A549 (cell line): ENCODE data around the gene TOMM40L. TPM values are rescaled to one million over a fixed set of nuclear protein-coding genes. Genes with fewer than 3 reads are reported as not detected.

ENCODE experiments used
- ATAC-seq, 2 experiments: fragments of 200-7000 bp in 1 of 2; fragments of >200 bp in 1 of 2; cut with Nextera tagmentation in 1 of 2; cut with Tn5 transposase in 1 of 2; 3 replicates each; pipeline versions ENCODE4 v1.8.0 to v1.9.1; 2018 to 2020; ENCODE audit warnings: mild to moderate bottlenecking in 1 of 2, moderate library complexity in 1 of 2
- CTCF ChIA-PET: fragments of 300-600 bp; sonication (Branson Sonifier 250); formaldehyde crosslinking; extraction: SDS; loops from one replicate; lab custom pipeline; 2021; ENCODE audit warnings: antibody characterized with exemption, inconsistent platforms; lab: Yijun Ruan, JAX
- POLR2A ChIA-PET: fragments of 350-600 bp; formaldehyde crosslinking; extraction: SDS; loops from one replicate; lab custom pipeline; 2021; ENCODE audit warnings: antibody characterized with exemption, inconsistent platforms; lab: Yijun Ruan, JAX
- DNase-seq, 2 experiments: peaks; one replicate each; pipeline versions ENCODE4 v3.0.0 to v3.0.0-alpha.2; 2011 to 2016; ENCODE audit warnings: low read depth in 1 of 2, low spot score in 1 of 2
- FAIRE-seq: peaks from 2 replicates; lab custom pipeline; 2011; peaks lifted over from hg19 to GRCh38; lab: Jason Lieb, UNC
- H3K27ac ChIP-seq, 2 experiments: fragments of >200 bp; sonication (Bioruptor Twin); formaldehyde crosslinking; 3 replicates each; pipeline ENCODE4 v1.5.1; 2016 to 2017
- H3K4me1 ChIP-seq: fragments of >200 bp; sonication (Bioruptor Twin); formaldehyde crosslinking; 3 replicates; pipeline ENCODE4 v1.6.1; 2016
- H3K4me2 ChIP-seq: fragments of >200 bp; sonication (Bioruptor Twin); formaldehyde crosslinking; 3 replicates; pipeline ENCODE4 v1.6.1; 2016
- H3K4me3 ChIP-seq: fragments of >200 bp; sonication (Bioruptor Twin); formaldehyde crosslinking; 3 replicates; pipeline ENCODE4 v1.5.1; 2016
- H3K9me3 ChIP-seq: fragments of >200 bp; sonication (Bioruptor Twin); formaldehyde crosslinking; 3 replicates; pipeline ENCODE4 v1.6.1; 2016
- CBX2 ChIP-seq: fragments of 200-600 bp; sonication (generic); IDR thresholded peaks from 2 replicates; pipeline ENCODE4 v1.6.1; 2016; ENCODE audit warnings: low read depth, mild to moderate bottlenecking, borderline replicate concordance
- CBX8 ChIP-seq: fragments of 200-600 bp; sonication (generic); IDR thresholded peaks from 2 replicates; pipeline ENCODE4 v1.6.1; 2016
- CHD4 ChIP-seq: fragments of 200-600 bp; sonication (generic); IDR thresholded peaks from 2 replicates; pipeline ENCODE4 v1.6.1; 2016; ENCODE audit warnings: antibody characterized with exemption, mild to moderate bottlenecking, borderline replicate concordance
- ESRRA ChIP-seq: fragments of 150-350 bp; IDR thresholded peaks from 2 replicates; pipeline ENCODE4 v1.6.1; 2014; ENCODE audit warnings: mild to moderate bottlenecking, low read length, borderline replicate concordance
- FOSB ChIP-seq: fragments of 250-450 bp; sonication (Bioruptor Pico); IDR thresholded peaks from 2 replicates; pipeline ENCODE4 v1.5.0; 2020; ENCODE audit warnings: mild to moderate bottlenecking, moderate library complexity
- FOXS1 ChIP-seq: fragments of 250-450 bp; sonication (Bioruptor Pico); IDR thresholded peaks from 2 replicates; pipeline ENCODE4 v1.5.0; 2020; ENCODE audit warnings: mild to moderate bottlenecking, moderate library complexity
- HDAC2 ChIP-seq: fragments of 200-600 bp; sonication (generic); IDR thresholded peaks from 2 replicates; pipeline ENCODE4 v1.6.1; 2016
- HOXA7 ChIP-seq: fragments of 250-450 bp; sonication (Bioruptor Pico); IDR thresholded peaks from 2 replicates; pipeline ENCODE4 v1.5.0; 2020; ENCODE audit warnings: mild to moderate bottlenecking, moderate library complexity
- HOXB13 ChIP-seq: fragments of 250-450 bp; sonication (Bioruptor Pico); IDR thresholded peaks from 2 replicates; pipeline ENCODE4 v1.5.0; 2020; ENCODE audit warnings: low read depth, mild to moderate bottlenecking, moderate library complexity
- HOXB5 ChIP-seq: fragments of 250-450 bp; sonication (Bioruptor Pico); IDR thresholded peaks from 2 replicates; pipeline ENCODE4 v1.5.0; 2020; ENCODE audit warnings: mild to moderate bottlenecking, moderate library complexity
- KDM1A ChIP-seq: fragments of 200-600 bp; sonication (generic); IDR thresholded peaks from 2 replicates; pipeline ENCODE4 v1.6.1; 2016; ENCODE audit warnings: low read depth, mild to moderate bottlenecking
- MAFK ChIP-seq: fragments of 450-650 bp; IDR thresholded peaks from 2 replicates; pipeline ENCODE4 v1.6.1; 2014; ENCODE audit not compliant: partially characterized antibody
- MYC ChIP-seq: IDR thresholded peaks from 2 replicates; pipeline ENCODE4 v1.6.1; 2012; ENCODE audit warnings: mild to moderate bottlenecking, inconsistent platforms, low read length, improper control_type of control experiment, borderline replicate concordance
- NFE2L2 ChIP-seq: fragments of 150-350 bp; conservative IDR thresholded peaks from 2 replicates; pipeline ENCODE4 v1.6.1; 2014; ENCODE audit warnings: low read length
- NR3C1 ChIP-seq: fragments of >200 bp; sonication (Bioruptor Twin); formaldehyde crosslinking; IDR thresholded peaks from 3 replicates; pipeline ENCODE4 v1.6.1; 2017
- PHF8 ChIP-seq: fragments of 200-600 bp; sonication (generic); IDR thresholded peaks from 2 replicates; pipeline ENCODE4 v1.6.1; 2016; ENCODE audit warnings: low read depth, mild to moderate bottlenecking, antibody characterized with exemption, moderate library complexity, borderline replicate concordance
- POLR2AphosphoS2 ChIP-seq: conservative IDR thresholded peaks from 2 replicates; pipeline ENCODE4 v1.6.1; 2012; ENCODE audit warnings: low read length, improper control_type of control experiment, inconsistent platforms
- RARB ChIP-seq: fragments of 250-450 bp; sonication (Bioruptor Pico); IDR thresholded peaks from 2 replicates; pipeline ENCODE4 v1.8.0; 2021; ENCODE audit warnings: mild to moderate bottlenecking, moderate library complexity
- RFX5 ChIP-seq: fragments of 450-650 bp; IDR thresholded peaks from 2 replicates; pipeline ENCODE4 v1.7.1; 2014; ENCODE audit warnings: antibody characterized with exemption, mild to moderate bottlenecking, moderate library complexity
- RNF2 ChIP-seq: fragments of 200-600 bp; sonication (generic); IDR thresholded peaks from 2 replicates; pipeline ENCODE4 v1.6.1; 2016; ENCODE audit warnings: low read depth, mild to moderate bottlenecking, antibody characterized with exemption, moderate library complexity, borderline replicate concordance
- SMC3 ChIP-seq: fragments of >200 bp; sonication (Bioruptor Twin); formaldehyde crosslinking; IDR thresholded peaks from 3 replicates; pipeline ENCODE4 v1.6.1; 2018; ENCODE audit warnings: inconsistent platforms
- SREBF2 ChIP-seq: fragments of 450-650 bp; IDR thresholded peaks from 2 replicates; pipeline ENCODE4 v1.6.1; 2014; ENCODE audit warnings: mild to moderate bottlenecking, moderate library complexity
- ZNF302 ChIP-seq: fragments of 250-450 bp; sonication (Bioruptor Pico); IDR thresholded peaks from 2 replicates; pipeline ENCODE4 v1.9.0; 2021; ENCODE audit warnings: inconsistent platforms, mild to moderate bottlenecking, moderate library complexity
- WGBS: methylation state at CpG from one replicate; pipeline ENCODE4 v1.1.6; 2017; ENCODE audit errors: missing lambda C conversion rate; 5-methylcytosine and 5-hydroxymethylcytosine counted together
- polyA plus RNA-seq, 4 experiments: library from polyadenylated mRNA; depleted of rRNA in 3 of 4; stranded (reverse); fragments of >200 nt; fragmentation: RNase III in 1 of 4; extraction: RNeasy Plus Mini Kit Qiagen cat#74134 plus additional on column Dnase treatment in 1 of 4; gene quantifications; 2 replicates in 3 of 4; 3 replicates in 1 of 4; pipeline ENCODE4 v1.2.3, GENCODE V29; 2011 to 2017
- TF ChIP-seq, protein P1 (sequence below): fragments of >200 bp; sonication (Bioruptor Twin); formaldehyde crosslinking; IDR thresholded peaks from 2 replicates; pipeline ENCODE4 v1.6.1; 2016
- TF ChIP-seq, protein P2 (sequence below): fragments of 450-650 bp; IDR thresholded peaks from 2 replicates; pipeline ENCODE4 v1.6.1; 2014; ENCODE audit warnings: antibody characterized with exemption
- TF ChIP-seq, protein P3 (sequence below): fragments of 200-600 bp; sonication (generic); IDR thresholded peaks from 2 replicates; pipeline ENCODE4 v1.6.1; 2016; ENCODE audit warnings: antibody characterized with exemption, mild to moderate bottlenecking, moderate library complexity
- TF ChIP-seq, protein P4 (sequence below): IDR thresholded peaks from 2 replicates; pipeline ENCODE4 v1.6.1; 2012

The TOMM40L gene
- polyA plus RNA-seq, 2 of the 4 experiments (the other 2 are of a cell fraction): 6.3 to 10.2 TPM

DNA sequence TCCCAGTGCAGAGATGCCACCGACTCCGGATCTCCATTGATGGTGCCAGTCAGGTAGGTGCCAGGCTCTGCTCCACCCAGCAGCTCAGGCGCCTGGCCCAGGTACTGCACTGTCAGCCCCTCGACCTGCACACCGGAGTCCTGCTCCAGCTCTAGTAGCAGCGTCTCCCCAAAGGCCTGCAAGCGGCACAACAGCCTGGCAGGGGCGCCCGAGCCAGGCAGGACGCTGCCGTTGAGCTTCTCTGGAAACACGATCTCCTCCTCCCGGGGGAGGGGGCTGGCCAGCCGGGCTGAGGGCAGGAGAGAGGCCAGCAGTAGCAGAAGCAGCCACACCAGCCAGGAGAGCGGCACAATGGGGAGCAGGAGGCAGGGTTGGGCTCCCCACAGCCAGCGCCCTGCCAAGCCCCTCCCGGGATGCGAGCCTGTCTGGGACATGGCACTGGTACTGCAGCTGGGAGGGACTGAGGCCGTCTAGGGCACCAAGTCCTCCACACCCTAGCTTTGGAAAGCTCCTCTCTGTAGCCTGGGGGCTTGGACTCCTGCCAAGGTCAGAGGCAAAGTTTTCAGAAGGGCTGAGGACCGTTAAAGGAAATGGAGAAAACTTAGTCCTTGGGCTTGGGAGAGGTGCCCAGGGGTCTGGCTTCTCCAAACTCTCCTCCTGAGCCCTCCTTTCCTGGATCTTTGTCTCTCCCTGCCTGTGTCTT, 27.5 kb upstream of the TOMM40L start:
- no peak overlapping the region for H3K4me3 ChIP-seq
- no peaks in the 10 kb centered on the region for H3K9me3 ChIP-seq
- no peak overlapping the region for H3K4me2 ChIP-seq
- peak overlapping the region in 1 of 2 experiments; percentile 42; a peak in 1 of 6 replicates for H3K27ac ChIP-seq
- H3K4me1 ChIP-seq: peaks cover 25% of the 10 kb centered on the region
- WGBS: 58% methylated on average over 16 of the region's 20 CpGs
- FAIRE-seq: no peak
- ChIA-PET CTCF (interaction anchor here (0.8 to 18.8 kb wide), 7 partner anchors 8 to 185 kb away, joined by 3 to 200 read pairs (median 5); partner anchors contain the start of genes PPOX and TOMM40L), POLR2A (no interaction called here)
- DNase-seq: no peak
- TF ChIP-seq, protein P1, sequence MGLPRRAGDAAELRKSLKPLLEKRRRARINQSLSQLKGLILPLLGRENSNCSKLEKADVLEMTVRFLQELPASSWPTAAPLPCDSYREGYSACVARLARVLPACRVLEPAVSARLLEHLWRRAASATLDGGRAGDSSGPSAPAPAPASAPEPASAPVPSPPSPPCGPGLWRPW: no peak
- TF ChIP-seq HOXB5 (no peak), RFX5 (no peak), SREBF2 (no peak), HDAC2 (no peak), FOSB (CRISPR knock-in tag) (no peak), HOXA7 (CRISPR knock-in tag) (no peak), PHF8 (no peak), HOXB13 (CRISPR knock-in tag) (no peak), SMC3 (no peak), RARB (CRISPR knock-in tag) (no peak), ZNF302 (CRISPR knock-in tag) (no peak)
- TF ChIP-seq, protein P2, sequence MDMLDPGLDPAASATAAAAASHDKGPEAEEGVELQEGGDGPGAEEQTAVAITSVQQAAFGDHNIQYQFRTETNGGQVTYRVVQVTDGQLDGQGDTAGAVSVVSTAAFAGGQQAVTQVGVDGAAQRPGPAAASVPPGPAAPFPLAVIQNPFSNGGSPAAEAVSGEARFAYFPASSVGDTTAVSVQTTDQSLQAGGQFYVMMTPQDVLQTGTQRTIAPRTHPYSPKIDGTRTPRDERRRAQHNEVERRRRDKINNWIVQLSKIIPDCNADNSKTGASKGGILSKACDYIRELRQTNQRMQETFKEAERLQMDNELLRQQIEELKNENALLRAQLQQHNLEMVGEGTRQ: no peak
- no peak for ATAC-seq

DNA sequence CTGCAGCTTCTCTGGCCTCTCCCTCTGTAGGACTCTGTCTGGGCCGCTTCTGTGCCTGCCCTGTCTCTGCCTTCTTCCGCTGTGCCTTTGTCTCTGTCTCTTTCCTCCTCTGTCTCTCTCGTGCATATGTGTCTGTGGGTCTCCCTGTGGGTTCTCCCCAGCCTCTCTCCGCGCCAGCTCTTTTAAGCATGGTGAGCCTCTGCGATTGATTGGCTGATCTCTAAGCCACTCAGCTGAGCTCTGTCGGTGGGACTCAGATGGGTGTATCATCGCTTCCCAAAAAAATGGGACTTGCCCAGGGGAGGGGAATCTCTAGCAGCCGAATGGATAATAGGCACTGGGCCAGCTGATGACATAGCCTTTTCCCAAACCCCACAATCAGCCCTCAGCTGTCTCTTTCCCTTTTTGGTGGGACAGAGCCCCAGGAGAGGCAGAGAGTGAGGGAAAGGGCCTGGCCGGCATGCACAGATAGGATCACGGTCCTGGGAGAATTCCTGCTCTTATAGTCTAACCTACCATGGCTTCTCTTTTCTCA, 26.9 kb upstream of the TOMM40L start, which contains the start of gene ADAMTS4:
Gene ADAMTS4 (minus strand): TSS at position 158 of the 535 bp plus-strand sequence. CDS start 427 bp downstream, outside the sequence.
- H3K9me3 ChIP-seq: no peaks in the 10 kb centered on the region
- ATAC-seq (no peak), FAIRE-seq (no peak), DNase-seq (no peak)
- TF ChIP-seq, protein P3, sequence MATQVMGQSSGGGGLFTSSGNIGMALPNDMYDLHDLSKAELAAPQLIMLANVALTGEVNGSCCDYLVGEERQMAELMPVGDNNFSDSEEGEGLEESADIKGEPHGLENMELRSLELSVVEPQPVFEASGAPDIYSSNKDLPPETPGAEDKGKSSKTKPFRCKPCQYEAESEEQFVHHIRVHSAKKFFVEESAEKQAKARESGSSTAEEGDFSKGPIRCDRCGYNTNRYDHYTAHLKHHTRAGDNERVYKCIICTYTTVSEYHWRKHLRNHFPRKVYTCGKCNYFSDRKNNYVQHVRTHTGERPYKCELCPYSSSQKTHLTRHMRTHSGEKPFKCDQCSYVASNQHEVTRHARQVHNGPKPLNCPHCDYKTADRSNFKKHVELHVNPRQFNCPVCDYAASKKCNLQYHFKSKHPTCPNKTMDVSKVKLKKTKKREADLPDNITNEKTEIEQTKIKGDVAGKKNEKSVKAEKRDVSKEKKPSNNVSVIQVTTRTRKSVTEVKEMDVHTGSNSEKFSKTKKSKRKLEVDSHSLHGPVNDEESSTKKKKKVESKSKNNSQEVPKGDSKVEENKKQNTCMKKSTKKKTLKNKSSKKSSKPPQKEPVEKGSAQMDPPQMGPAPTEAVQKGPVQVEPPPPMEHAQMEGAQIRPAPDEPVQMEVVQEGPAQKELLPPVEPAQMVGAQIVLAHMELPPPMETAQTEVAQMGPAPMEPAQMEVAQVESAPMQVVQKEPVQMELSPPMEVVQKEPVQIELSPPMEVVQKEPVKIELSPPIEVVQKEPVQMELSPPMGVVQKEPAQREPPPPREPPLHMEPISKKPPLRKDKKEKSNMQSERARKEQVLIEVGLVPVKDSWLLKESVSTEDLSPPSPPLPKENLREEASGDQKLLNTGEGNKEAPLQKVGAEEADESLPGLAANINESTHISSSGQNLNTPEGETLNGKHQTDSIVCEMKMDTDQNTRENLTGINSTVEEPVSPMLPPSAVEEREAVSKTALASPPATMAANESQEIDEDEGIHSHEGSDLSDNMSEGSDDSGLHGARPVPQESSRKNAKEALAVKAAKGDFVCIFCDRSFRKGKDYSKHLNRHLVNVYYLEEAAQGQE: no peak
- TF ChIP-seq CBX2: no peak
- TF ChIP-seq CHD4: no peak
- no peak for TF ChIP-seq POLR2AphosphoS2
- no peak for TF ChIP-seq NR3C1
- TF ChIP-seq ESRRA: no peak
- no peak for TF ChIP-seq MAFK
- TF ChIP-seq RNF2: no peak
- no peak for TF ChIP-seq RFX5
- TF ChIP-seq KDM1A: no peak
- no peak for TF ChIP-seq MYC
- no peak for TF ChIP-seq FOXS1
- TF ChIP-seq HOXB5: no peak
- TF ChIP-seq, protein P4, sequence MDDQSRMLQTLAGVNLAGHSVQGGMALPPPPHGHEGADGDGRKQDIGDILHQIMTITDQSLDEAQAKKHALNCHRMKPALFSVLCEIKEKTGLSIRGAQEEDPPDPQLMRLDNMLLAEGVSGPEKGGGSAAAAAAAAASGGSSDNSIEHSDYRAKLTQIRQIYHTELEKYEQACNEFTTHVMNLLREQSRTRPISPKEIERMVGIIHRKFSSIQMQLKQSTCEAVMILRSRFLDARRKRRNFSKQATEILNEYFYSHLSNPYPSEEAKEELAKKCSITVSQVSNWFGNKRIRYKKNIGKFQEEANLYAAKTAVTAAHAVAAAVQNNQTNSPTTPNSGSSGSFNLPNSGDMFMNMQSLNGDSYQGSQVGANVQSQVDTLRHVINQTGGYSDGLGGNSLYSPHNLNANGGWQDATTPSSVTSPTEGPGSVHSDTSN: no peak
- TF ChIP-seq CBX8: no peak
- TF ChIP-seq, protein P2: no peak
- TF ChIP-seq NFE2L2: no peak
- peak within 1 kb of the TSS in 1 of 2 experiments; percentile 42; a peak in 1 of 6 replicates for H3K27ac ChIP-seq
- peaks cover 29% of the 10 kb centered on the region for H3K4me1 ChIP-seq
- ChIA-PET POLR2A (no interaction called here), CTCF (interaction anchor here (0.8 to 18.8 kb wide), 7 partner anchors 8 to 185 kb away, joined by 3 to 200 read pairs (median 5); partner anchors contain the start of genes PPOX and TOMM40L)
- H3K4me3 ChIP-seq: no peak within 1 kb of the TSS
- H3K4me2 ChIP-seq: no peak within 1 kb of the TSS
- 89% methylated on average over 11 of the region's 11 CpGs for WGBS
